GM12878 (cell line): ENCODE results near the gene CDK11B. TPM values are rescaled to one million over a fixed set of nuclear protein-coding genes. Genes with fewer than 3 reads are reported as not detected.

Experiments
- ATAC-seq: fragments of 200-7000 bp; cut with Tn5 transposase; 3 replicates; pipeline ENCODE4 v1.9.1; 2020; ENCODE audit warnings: mild to moderate bottlenecking, moderate library complexity
- BruUV-seq: library from RNA; stranded (reverse); fragments of 400-500 nt; replicated peaks from 2 replicates; lab custom pipeline; 2021; lab: Mats Ljungman, UMichigan
- CTCF ChIA-PET: fragments of 300-600 bp; sonication (Branson Sonifier 250); formaldehyde crosslinking; extraction: SDS; loops from one replicate; lab custom pipeline; 2021; ENCODE audit warnings: inconsistent platforms; lab: Yijun Ruan, JAX
- POLR2A ChIA-PET: fragments of 350-600 bp; formaldehyde crosslinking; extraction: SDS; loops from one replicate; lab custom pipeline; 2021; ENCODE audit warnings: inconsistent platforms; lab: Charles Lee
- RAD21 ChIA-PET: fragments of 300-600 bp; sonication (Branson Sonifier 250); formaldehyde crosslinking; loops from one replicate; lab custom pipeline; 2023; ENCODE audit warnings: antibody characterized with exemption; ENCODE audit not compliant: unreplicated experiment; lab: Charles Lee
- SMC1A ChIA-PET: fragments of 300-600 bp; sonication (Branson Sonifier 250); formaldehyde crosslinking; loops from one replicate; lab custom pipeline; 2023; ENCODE audit not compliant: unreplicated experiment, uncharacterized antibody; lab: Charles Lee
- DNase-seq: peaks from one replicate; pipeline ENCODE4 v3.0.0-alpha.2; 2011; ENCODE audit warnings: low read depth, low spot score
- FAIRE-seq: peaks from 3 replicates; lab custom pipeline; 2011; peaks lifted over from hg19 to GRCh38; lab: Jason Lieb, UNC
- H2AFZ ChIP-seq: 2 replicates; pipeline ENCODE4 v1.6.0; 2011; ENCODE audit warnings: low read depth, low read length, control low read depth; ENCODE audit not compliant: control insufficient read depth
- H3K27ac ChIP-seq: 2 replicates; pipeline ENCODE4 v1.5.1; 2011; ENCODE audit warnings: control low read depth; ENCODE audit not compliant: control insufficient read depth, insufficient read depth
- H3K27me3 ChIP-seq, 2 experiments: replicated peaks in 1 of 2; 2 replicates each; pipeline versions ENCODE4 v1.6.0 to v1.6.1; 2011; ENCODE audit warnings: low read length in 1 of 2; ENCODE audit not compliant: control insufficient read depth in 2 of 2, insufficient read depth in 2 of 2
- H3K36me3 ChIP-seq, 2 experiments: 2 replicates each; pipeline ENCODE4 v1.5.1; 2011; ENCODE audit warnings: low read length in 1 of 2; ENCODE audit not compliant: control insufficient read depth in 2 of 2, insufficient read depth in 2 of 2
- H3K4me1 ChIP-seq: 2 replicates; pipeline ENCODE4 v1.6.1; 2011; ENCODE audit warnings: mild to moderate bottlenecking, low read length, moderate library complexity, mixed read lengths; ENCODE audit not compliant: control insufficient read depth, insufficient read depth
- H3K4me2 ChIP-seq: 2 replicates; pipeline ENCODE4 v1.6.0; 2011; ENCODE audit warnings: control low read depth; ENCODE audit not compliant: control insufficient read depth, insufficient read depth
- H3K4me3 ChIP-seq: fragments of 200-600 bp; sonication (generic); 2 replicates; pipeline ENCODE4 v1.5.1; 2016
- H3K79me2 ChIP-seq: 2 replicates; pipeline ENCODE4 v1.6.0; 2011; ENCODE audit warnings: low read length; ENCODE audit not compliant: control insufficient read depth, insufficient read depth
- H3K9ac ChIP-seq: 2 replicates; pipeline ENCODE4 v1.8.0; 2011; ENCODE audit warnings: low read length, control low read depth, mixed read lengths; ENCODE audit not compliant: control insufficient read depth, insufficient read depth
- H3K9me3 ChIP-seq: replicated peaks from 3 replicates; pipeline ENCODE4 v1.5.1; 2011; ENCODE audit warnings: mild to moderate bottlenecking, low read length; ENCODE audit not compliant: control insufficient read depth, insufficient read depth
- H4K20me1 ChIP-seq: 2 replicates; pipeline ENCODE4 v1.6.0; 2011; ENCODE audit not compliant: control insufficient read depth, insufficient read depth
- ATF7 ChIP-seq: fragments of 450-650 bp; IDR thresholded peaks from 2 replicates; pipeline ENCODE4 v1.6.1; 2016; ENCODE audit warnings: low read depth, mild to moderate bottlenecking
- BACH1 ChIP-seq: fragments of 450-650 bp; IDR thresholded peaks from 2 replicates; pipeline ENCODE4 v1.6.1; 2017; ENCODE audit warnings: mild to moderate bottlenecking, borderline replicate concordance
- E2F4 ChIP-seq: IDR thresholded peaks from 2 replicates; pipeline ENCODE4 v1.6.1; 2012; ENCODE audit warnings: low read depth, low read length, improper control_type of control experiment
- EED ChIP-seq: sonication (generic); IDR thresholded peaks from 2 replicates; pipeline ENCODE4 v1.6.1; 2016; ENCODE audit warnings: antibody characterized with exemption, low read depth
- EGR1 ChIP-seq, 2 experiments: IDR thresholded peaks; 1 replicate in 1 of 2; 2 replicates in 1 of 2; pipeline ENCODE4 v1.6.1; 2011 to 2012; ENCODE audit warnings: low read depth in 2 of 2, low read length in 2 of 2, borderline replicate concordance in 1 of 2, mild to moderate bottlenecking in 1 of 2, moderate library complexity in 1 of 2
- FOXM1 ChIP-seq: IDR thresholded peaks from 2 replicates; pipeline ENCODE4 v1.6.1; 2012; ENCODE audit warnings: low read depth, mild to moderate bottlenecking, inconsistent platforms, low read length, moderate library complexity
- HCFC1 ChIP-seq: fragments of 150-350 bp; IDR thresholded peaks from 2 replicates; pipeline ENCODE4 v1.6.1; 2014; ENCODE audit warnings: low read length
- HDAC6 ChIP-seq: fragments of 200-600 bp; sonication (generic); IDR thresholded peaks from one replicate; pipeline ENCODE4 v1.8.0; 2017; ENCODE audit warnings: antibody characterized with exemption; ENCODE audit not compliant: unreplicated experiment
- MEF2B ChIP-seq: fragments of 450-650 bp; IDR thresholded peaks from 2 replicates; pipeline ENCODE4 v1.6.1; 2018; ENCODE audit warnings: mild to moderate bottlenecking, moderate library complexity; ENCODE audit not compliant: partially characterized antibody, poor library complexity, severe bottlenecking
- MLLT1 ChIP-seq: fragments of 450-650 bp; IDR thresholded peaks from 2 replicates; pipeline ENCODE4 v1.6.1; 2016; ENCODE audit warnings: mild to moderate bottlenecking
- NR2C1 ChIP-seq: fragments of 450-650 bp; IDR thresholded peaks from 2 replicates; pipeline ENCODE4 v1.6.1; 2017; ENCODE audit warnings: antibody characterized with exemption, mild to moderate bottlenecking, moderate library complexity
- RBBP5 ChIP-seq: fragments of 200-600 bp; sonication (generic); conservative IDR thresholded peaks from 2 replicates; pipeline ENCODE4 v1.6.1; 2016
- SMARCA5 ChIP-seq: fragments of 450-650 bp; IDR thresholded peaks from 2 replicates; pipeline ENCODE4 v1.6.1; 2017; ENCODE audit warnings: mild to moderate bottlenecking
- TCF3 ChIP-seq: IDR thresholded peaks from 2 replicates; pipeline ENCODE4 v1.6.1; 2012; ENCODE audit warnings: low read depth, mild to moderate bottlenecking, low read length, borderline replicate concordance; ENCODE audit not compliant: insufficient read depth
- ZBTB11 ChIP-seq: fragments of 450-650 bp; formaldehyde crosslinking; IDR thresholded peaks from 2 replicates; pipeline ENCODE4 v1.5.0; 2022; ENCODE audit warnings: mild to moderate bottlenecking, missing genetic modification characterization
- WGBS: methylation state at CpG from one replicate; pipeline ENCODE4 v1.1.6; 2016; ENCODE audit warnings: low lambda C conversion rate; ENCODE audit not compliant: insufficient replicate concordance, insufficient coverage; ENCODE audit errors: missing lambda C conversion rate; 5-methylcytosine and 5-hydroxymethylcytosine counted together
- in situ Hi-C: fragments of 300-500 bp; cut with MboI; formaldehyde crosslinking; loops from 9 replicates; pipeline ENCODE4 v1.14.3; 2018; ENCODE audit warnings: mixed read lengths
- intact Hi-C: fragments of 100-400 bp; cut with micrococcal nuclease; formaldehyde crosslinking; loops from one replicate; pipeline ENCODE4 v1.14.2; 2022; ENCODE audit not compliant: unreplicated experiment
- polyA plus RNA-seq, 11 experiments: library from polyadenylated mRNA; depleted of rRNA in 4 of 11; unstranded in 6 of 11; stranded (reverse) in 5 of 11; fragments of >200 nt; fragmentation: Nextera tagmentation in 4 of 11; fragmentation: Illumina TruSeq in 1 of 11; extraction: Ambion mirVana in 4 of 11; extraction: Trizol in 1 of 11; gene quantifications; 1 replicate in 1 of 11; 2 replicates in 10 of 11; pipeline versions ENCODE4 v1.2.1 to v1.2.3, GENCODE V29; 2011 to 2016; ENCODE audit warnings: inconsistent platforms in 2 of 11, missing spikeins in 2 of 11, low read depth in 1 of 11
- total RNA-seq, 4 experiments: library from RNA; depleted of rRNA in 3 of 4; stranded (reverse); fragments of >200 nt in 3 of 4; fragmentation: Illumina TruSeq in 1 of 4; extraction: Trizol in 1 of 4; gene quantifications; 2 replicates each; pipeline versions ENCODE4 v1.2.1 to v1.2.3, GENCODE V29; 2013 to 2021
- TF ChIP-seq, protein P1 (sequence below): IDR thresholded peaks from 2 replicates; pipeline ENCODE4 v1.6.1; 2011; ENCODE audit warnings: borderline replicate concordance, low read depth, mild to moderate bottlenecking, moderate library complexity, low read length; ENCODE audit not compliant: insufficient read depth, poor library complexity, severe bottlenecking

CDK11B gene
- total and polyA plus RNA-seq, 10 of the 15 experiments (the other 5 are each of a cell fraction or from before 2014, with no cell fraction given): 3.2 to 30.9 (median 18.0) TPM

DNA sequence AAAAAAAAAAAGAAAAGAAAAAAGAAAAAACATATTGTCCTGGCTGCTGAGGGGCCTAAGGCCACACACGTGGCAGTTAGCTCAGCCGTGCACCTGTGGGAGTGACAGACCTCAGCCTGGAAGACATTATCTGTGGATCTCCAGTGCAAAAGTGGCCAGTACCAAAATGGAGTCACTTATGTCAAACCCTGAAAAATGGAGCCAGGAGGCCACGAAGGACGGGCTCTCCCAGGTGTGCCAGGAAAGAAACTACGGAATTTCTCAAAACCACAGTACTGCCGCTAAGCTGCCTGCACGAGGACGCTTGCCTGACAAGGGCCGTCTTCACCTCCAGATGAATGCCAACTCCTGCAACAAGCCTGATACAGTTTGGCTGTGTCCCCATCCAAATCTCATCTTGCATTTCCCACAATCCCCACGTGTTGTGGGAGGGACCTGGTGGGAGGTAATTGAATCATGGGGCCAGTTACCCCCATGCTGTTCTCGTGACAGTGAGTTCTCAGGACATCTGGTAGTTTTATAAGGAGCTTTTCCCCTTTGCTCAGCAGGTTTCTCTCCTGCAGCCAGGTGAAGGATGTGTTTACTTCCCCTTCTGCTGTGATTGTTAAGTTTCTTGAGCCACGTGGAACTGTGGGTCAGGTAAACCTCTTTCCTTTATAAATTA, 48.9 kb downstream of the CDK11B start:
- SMC1A ChIA-PET: no interaction called here
- Histone ChIP-seq H3K4me2 (no peak overlapping the region), H3K36me3 (peaks cover 0 to 2% of the 10 kb centered on the region in 2 experiments; a peak in 1 of 4 replicates), H3K4me1 (peaks cover 13% of the 10 kb centered on the region), H3K9ac (no peak overlapping the region), H4K20me1 (0 out of 2 replicates have a peak, but pooled peaks cover 3% of the 10 kb centered on the region), H3K79me2 (peaks cover 3% of the 10 kb centered on the region), H2AFZ (no peak overlapping the region), H3K4me3 (no peak overlapping the region), H3K9me3 (no peaks in the 10 kb centered on the region), H3K27me3 (no peaks in the 10 kb centered on the region), H3K27ac (no peak overlapping the region)
- CTCF ChIA-PET: interaction anchor here (0.6 kb wide), 2 partner anchors 69 to 771 kb away, joined by 3 to 4 read pairs; no protein-coding TSS in a partner anchor
- no TSS peak for BruUV-seq
- POLR2A ChIA-PET: no interaction called here
- DNase-seq (no peak), ATAC-seq (no peak), FAIRE-seq (no peak)
- intact Hi-C loops (no loop called here), in situ Hi-C loops (no loop called here)
- RAD21 ChIA-PET: no interaction called here
- 42% methylated on average over 12 of the region's 12 CpGs for WGBS
- TF ChIP-seq ATF7 (no peak), MEF2B (no peak), BACH1 (no peak), E2F4 (no peak), ZBTB11 (CRISPR knock-in tag) (no peak), EGR1 (IDR thresholded peaks at IDR 0.05; ENCODE audit: borderline replicate concordance in 1 of 2, low read depth in 2 of 2, low read length in 2 of 2) (no peak), MLLT1 (no peak), NR2C1 (no peak), EED (no peak), RBBP5 (no peak), HCFC1 (no peak), TCF3 (no peak), HDAC6 (no peak), FOXM1 (no peak), SMARCA5 (no peak)
- TF ChIP-seq, protein P1, sequence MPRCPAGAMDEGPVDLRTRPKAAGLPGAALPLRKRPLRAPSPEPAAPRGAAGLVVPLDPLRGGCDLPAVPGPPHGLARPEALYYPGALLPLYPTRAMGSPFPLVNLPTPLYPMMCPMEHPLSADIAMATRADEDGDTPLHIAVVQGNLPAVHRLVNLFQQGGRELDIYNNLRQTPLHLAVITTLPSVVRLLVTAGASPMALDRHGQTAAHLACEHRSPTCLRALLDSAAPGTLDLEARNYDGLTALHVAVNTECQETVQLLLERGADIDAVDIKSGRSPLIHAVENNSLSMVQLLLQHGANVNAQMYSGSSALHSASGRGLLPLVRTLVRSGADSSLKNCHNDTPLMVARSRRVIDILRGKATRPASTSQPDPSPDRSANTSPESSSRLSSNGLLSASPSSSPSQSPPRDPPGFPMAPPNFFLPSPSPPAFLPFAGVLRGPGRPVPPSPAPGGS: no peak
